MCF 10A (cell line): ENCODE results near the gene ZSWIM5. TPM values are rescaled to one million over a fixed set of nuclear protein-coding genes. Genes with fewer than 3 reads are reported as not detected.
"Not testable (repeated sequence)": the region's sequence is repeated elsewhere in the genome, so short reads cannot be mapped to it uniquely, and the experiment has no call there.

ENCODE experiments used
- BruUV-seq: library from RNA; stranded (reverse); fragments of 400-500 nt; replicated peaks from 2 replicates; lab custom pipeline; 2021; lab: Mats Ljungman, UMichigan
- CTCF ChIA-PET: fragments of 300-600 bp; sonication (Branson Sonifier 250); formaldehyde crosslinking; extraction: SDS; loops from one replicate; lab custom pipeline; 2021; ENCODE audit warnings: antibody characterized with exemption, inconsistent platforms; lab: Yijun Ruan, JAX
- POLR2A ChIA-PET: fragments of 300-600, 350-650 bp; sonication (Branson Sonifier 250); formaldehyde crosslinking; extraction: SDS; loops from one replicate; lab custom pipeline; 2020; ENCODE audit warnings: antibody characterized with exemption, inconsistent platforms; lab: Yijun Ruan, JAX
- DNase-seq: peaks from one replicate; pipeline ENCODE4 v3.0.0-alpha.2; 2018; ENCODE audit not compliant: unreplicated experiment
- H3K27ac Mint-ChIP-seq: one replicate; pipeline ENCODE4 v1.8.0; 2022; ENCODE audit warnings: mild to moderate bottlenecking, low read depth, mixed read lengths; ENCODE audit not compliant: unreplicated experiment
- H3K27me3 Mint-ChIP-seq: one replicate; pipeline ENCODE4 v1.8.0; 2022; ENCODE audit warnings: mixed read lengths; ENCODE audit not compliant: insufficient read depth, unreplicated experiment
- H3K36me3 Mint-ChIP-seq: one replicate; pipeline ENCODE4 v1.8.0; 2022; ENCODE audit warnings: mild to moderate bottlenecking, moderate library complexity, mixed read lengths; ENCODE audit not compliant: insufficient read depth, unreplicated experiment
- H3K4me1 Mint-ChIP-seq: one replicate; pipeline ENCODE4 v1.8.0; 2022; ENCODE audit warnings: mixed read lengths; ENCODE audit not compliant: insufficient read depth, unreplicated experiment
- H3K4me3 Mint-ChIP-seq: one replicate; pipeline ENCODE4 v1.8.0; 2022; ENCODE audit warnings: mild to moderate bottlenecking, moderate library complexity, mixed read lengths; ENCODE audit not compliant: unreplicated experiment
- H3K9me3 Mint-ChIP-seq: one replicate; pipeline ENCODE4 v1.8.0; 2022; ENCODE audit warnings: mixed read lengths; ENCODE audit not compliant: unreplicated experiment
- CTCF ChIP-seq: fragments of 200-600 bp; IDR thresholded peaks from one replicate; pipeline ENCODE4 v1.8.0; 2022; ENCODE audit warnings: antibody characterized with exemption, mild to moderate bottlenecking; ENCODE audit not compliant: unreplicated experiment
- intact Hi-C: fragments of 100-400 bp; cut with micrococcal nuclease; formaldehyde crosslinking; loops from 2 replicates; pipeline ENCODE4 v1.14.1; 2022
- total RNA-seq: library from RNA; stranded (reverse); gene quantifications from 2 replicates; pipeline ENCODE4 v1.2.3, GENCODE V29; 2022

ZSWIM5 gene
- total RNA-seq, 1 experiment from 2014 or later = 0.14 TPM

- no TSS peak for BruUV-seq
- Mint-ChIP-seq H3K27me3 (no peaks in the 10 kb centered on the region), H3K4me1 (no peaks in the 10 kb centered on the region), H3K27ac (no peak overlapping the region), H3K36me3 (peaks cover 53% of the 10 kb centered on the region), H3K4me3 (no peak overlapping the region), H3K9me3 (no peaks in the 10 kb centered on the region)
- TF ChIP-seq CTCF = no peak
- ChIA-PET POLR2A (interaction anchor here (0.6 kb wide), 1 partner anchor 206 kb away, joined by 6 read pairs; the partner anchor contains the start of gene PLK3), CTCF (interaction anchor here (0.6 to 0.9 kb wide), 3 partner anchors 8 to 212 kb away, joined by 3 to 4 read pairs (median 3); no protein-coding TSS in a partner anchor)
- intact Hi-C loops = no loop called here
- DNase-seq = no peak
Measured at GRCh38 chr1:45005761-45006160, 200.6 kb downstream of the ZSWIM5 start.

GRCh38 chr1:45004281-45004920, 202.0 kb downstream of the ZSWIM5 start:
- H3K27ac Mint-ChIP-seq = no peak overlapping the region
- ChIA-PET CTCF (interaction anchor here (0.6 to 0.7 kb wide), 2 partner anchors 150 to 296 kb away, joined by 3 to 5 read pairs; no protein-coding TSS in a partner anchor), POLR2A (no interaction called here)
- peaks cover 49% of the 10 kb centered on the region for H3K36me3 Mint-ChIP-seq
- H3K27me3 Mint-ChIP-seq = no peaks in the 10 kb centered on the region
- DNase-seq = no peak
- BruUV-seq = no TSS peak
- no peak for TF ChIP-seq CTCF
- H3K4me3 Mint-ChIP-seq = no peak overlapping the region
- H3K9me3 Mint-ChIP-seq = no peaks in the 10 kb centered on the region
- intact Hi-C loops = no loop called here
- no peaks in the 10 kb centered on the region for H3K4me1 Mint-ChIP-seq

GRCh38 chr1:45003741-45004140, 202.7 kb downstream of the ZSWIM5 start:
- Mint-ChIP-seq H3K9me3 (no peaks in the 10 kb centered on the region), H3K27ac (no peak overlapping the region), H3K27me3 (no peaks in the 10 kb centered on the region), H3K36me3 (peaks cover 44% of the 10 kb centered on the region), H3K4me3 (no peak overlapping the region), H3K4me1 (no peaks in the 10 kb centered on the region)
- TF ChIP-seq CTCF = no peak
- CTCF ChIA-PET = interaction anchor here (0.6 to 1.8 kb wide), 3 partner anchors 11 to 168 kb away, joined by 3 to 7 read pairs (median 3); no protein-coding TSS in a partner anchor
- POLR2A ChIA-PET = no interaction called here
- no peak for DNase-seq
- BruUV-seq = TSS peak; percentile 9
- intact Hi-C loops = no loop called here

- no peak for DNase-seq
- no peak overlapping the region for H3K4me3 Mint-ChIP-seq
- ChIA-PET CTCF (interaction anchor here (0.6 to 1.8 kb wide), 4 partner anchors 9 to 168 kb away, joined by 3 to 7 read pairs (median 4); partner anchors contain the start of gene UROD), POLR2A (no interaction called here)
- H3K9me3 Mint-ChIP-seq = no peaks in the 10 kb centered on the region
- H3K27ac Mint-ChIP-seq = no peak overlapping the region
- peaks cover 44% of the 10 kb centered on the region for H3K36me3 Mint-ChIP-seq
- H3K4me1 Mint-ChIP-seq = no peaks in the 10 kb centered on the region
- intact Hi-C loops = no loop called here
- no peaks in the 10 kb centered on the region for H3K27me3 Mint-ChIP-seq
- no TSS peak for BruUV-seq
- no peak for TF ChIP-seq CTCF
Measured at GRCh38 chr1:45002650-45003645, 203.5 kb downstream of the ZSWIM5 start.

- DNase-seq, H3K4me3 Mint-ChIP-seq, H3K9me3 Mint-ChIP-seq, H3K27ac Mint-ChIP-seq, BruUV-seq, H3K4me1 Mint-ChIP-seq, intact Hi-C loops, H3K27me3 Mint-ChIP-seq: not testable (repeated sequence)
- ChIA-PET POLR2A (interaction anchor here (2.2 kb wide), 1 partner anchor 11 kb away, joined by 5 read pairs; no protein-coding TSS in a partner anchor), CTCF (interaction anchor here (1.8 kb wide), 1 partner anchor 13 kb away, joined by 7 read pairs; no protein-coding TSS in a partner anchor)
- H3K36me3 Mint-ChIP-seq = peaks cover 39% of the 10 kb centered on the region
Measured at GRCh38 chr1:45001576-45001975, 204.8 kb downstream of the ZSWIM5 start.
